GM12801 (cell line): Measurements from ENCODE around the gene PTPRN2.

ENCODE experiments used
- TF ChIP-seq, protein P1 (sequence below): IDR thresholded peaks from one replicate; pipeline ENCODE4 v1.5.1; 2011; ENCODE audit warnings: control low read depth; ENCODE audit not compliant: insufficient read length; ENCODE audit errors: extremely low read depth

PTPRN2 gene

DNA sequence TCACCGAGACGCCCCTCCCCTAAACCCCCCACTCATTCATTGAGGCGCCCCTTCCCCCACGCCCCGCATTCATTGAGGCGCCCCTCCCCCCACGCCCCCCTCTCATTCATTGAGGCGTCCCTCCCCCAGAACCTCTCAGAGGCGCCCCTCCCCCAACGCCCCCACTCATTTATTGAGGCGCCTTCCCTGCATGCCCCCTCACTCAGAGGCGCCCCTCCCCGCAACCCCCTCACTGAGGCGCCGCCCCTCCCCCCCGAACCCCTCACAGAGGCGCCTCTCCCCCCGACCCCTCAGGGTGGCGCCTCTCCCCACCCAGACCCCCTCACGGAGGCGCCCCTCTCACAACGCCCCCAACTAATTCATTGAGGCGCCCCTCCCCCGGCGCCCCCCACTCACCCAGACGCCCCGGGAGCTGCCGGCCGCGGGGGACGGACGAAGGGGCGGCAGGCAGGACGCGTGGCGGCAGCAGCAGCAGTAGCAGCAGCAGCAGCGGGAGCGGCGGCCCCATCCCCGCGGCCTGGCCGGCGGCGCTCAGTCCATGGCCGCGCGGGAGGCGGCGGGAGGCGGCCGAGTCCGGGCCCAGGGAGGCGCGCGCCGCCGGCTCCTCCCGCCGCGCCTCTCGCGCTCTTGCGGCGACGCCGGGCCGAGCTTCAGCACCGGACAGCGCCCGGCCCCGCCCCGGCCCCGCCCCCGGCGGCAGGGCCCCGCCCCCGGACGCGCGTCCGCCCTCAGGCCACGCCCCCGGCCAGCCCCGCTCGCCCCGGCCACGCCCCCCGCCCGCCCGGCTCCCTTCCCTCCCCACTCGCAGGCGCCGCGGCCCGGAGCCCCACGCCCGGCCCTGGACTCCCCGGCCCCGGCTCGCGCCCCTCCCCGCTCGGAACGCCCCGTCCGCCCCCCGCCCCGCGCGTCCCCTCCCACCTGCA, at the start of gene PTPRN2:
Gene PTPRN2 (minus strand): TSS at position 662 of the 923 bp plus-strand sequence.
- TF ChIP-seq, protein P1, sequence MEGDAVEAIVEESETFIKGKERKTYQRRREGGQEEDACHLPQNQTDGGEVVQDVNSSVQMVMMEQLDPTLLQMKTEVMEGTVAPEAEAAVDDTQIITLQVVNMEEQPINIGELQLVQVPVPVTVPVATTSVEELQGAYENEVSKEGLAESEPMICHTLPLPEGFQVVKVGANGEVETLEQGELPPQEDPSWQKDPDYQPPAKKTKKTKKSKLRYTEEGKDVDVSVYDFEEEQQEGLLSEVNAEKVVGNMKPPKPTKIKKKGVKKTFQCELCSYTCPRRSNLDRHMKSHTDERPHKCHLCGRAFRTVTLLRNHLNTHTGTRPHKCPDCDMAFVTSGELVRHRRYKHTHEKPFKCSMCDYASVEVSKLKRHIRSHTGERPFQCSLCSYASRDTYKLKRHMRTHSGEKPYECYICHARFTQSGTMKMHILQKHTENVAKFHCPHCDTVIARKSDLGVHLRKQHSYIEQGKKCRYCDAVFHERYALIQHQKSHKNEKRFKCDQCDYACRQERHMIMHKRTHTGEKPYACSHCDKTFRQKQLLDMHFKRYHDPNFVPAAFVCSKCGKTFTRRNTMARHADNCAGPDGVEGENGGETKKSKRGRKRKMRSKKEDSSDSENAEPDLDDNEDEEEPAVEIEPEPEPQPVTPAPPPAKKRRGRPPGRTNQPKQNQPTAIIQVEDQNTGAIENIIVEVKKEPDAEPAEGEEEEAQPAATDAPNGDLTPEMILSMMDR = no peak

DNA sequence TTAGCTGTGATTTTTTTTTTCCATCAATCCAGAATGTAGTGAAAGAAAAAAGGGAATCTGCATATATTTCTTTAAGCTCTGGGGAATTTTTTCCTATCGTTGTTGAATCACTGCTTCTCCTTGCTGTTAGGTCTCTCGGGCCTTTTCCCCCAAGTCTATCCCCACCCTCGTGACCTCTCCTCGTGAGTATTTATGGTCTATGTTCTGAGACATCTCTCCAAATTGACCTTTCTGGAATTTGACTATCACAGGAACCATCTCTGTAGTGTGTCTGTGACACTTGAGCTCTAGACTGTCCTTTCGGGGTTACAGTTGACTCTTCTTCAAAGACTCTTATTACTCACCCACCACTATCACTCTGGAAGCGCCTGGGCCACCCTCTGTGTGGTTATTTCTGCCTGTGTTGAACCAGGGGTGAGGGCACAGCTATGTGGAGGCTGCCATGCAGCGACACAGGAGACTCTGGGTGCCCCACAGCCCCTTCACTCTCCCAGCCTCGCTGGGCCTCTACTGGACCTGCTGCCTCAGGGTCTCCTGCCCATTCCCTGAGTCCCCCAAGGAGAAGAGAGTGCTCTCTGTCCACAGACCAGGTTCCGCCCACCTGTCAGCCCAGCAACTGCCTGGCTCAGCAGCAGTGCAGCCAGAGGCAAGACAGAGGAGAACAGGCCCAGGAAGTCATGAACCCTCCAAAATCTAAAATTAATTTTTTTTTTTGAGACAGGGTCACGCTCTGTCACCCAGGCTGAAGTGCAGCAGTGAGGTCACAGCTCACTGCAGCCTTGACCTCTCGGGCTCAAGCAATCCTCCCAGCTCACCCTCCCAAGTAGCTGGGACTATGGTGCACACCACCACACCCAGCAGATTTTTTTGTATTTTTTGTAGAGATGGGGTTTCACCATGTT, 45.7 kb upstream of the PTPRN2 start:
- TF ChIP-seq, protein P1 = no peak

DNA sequence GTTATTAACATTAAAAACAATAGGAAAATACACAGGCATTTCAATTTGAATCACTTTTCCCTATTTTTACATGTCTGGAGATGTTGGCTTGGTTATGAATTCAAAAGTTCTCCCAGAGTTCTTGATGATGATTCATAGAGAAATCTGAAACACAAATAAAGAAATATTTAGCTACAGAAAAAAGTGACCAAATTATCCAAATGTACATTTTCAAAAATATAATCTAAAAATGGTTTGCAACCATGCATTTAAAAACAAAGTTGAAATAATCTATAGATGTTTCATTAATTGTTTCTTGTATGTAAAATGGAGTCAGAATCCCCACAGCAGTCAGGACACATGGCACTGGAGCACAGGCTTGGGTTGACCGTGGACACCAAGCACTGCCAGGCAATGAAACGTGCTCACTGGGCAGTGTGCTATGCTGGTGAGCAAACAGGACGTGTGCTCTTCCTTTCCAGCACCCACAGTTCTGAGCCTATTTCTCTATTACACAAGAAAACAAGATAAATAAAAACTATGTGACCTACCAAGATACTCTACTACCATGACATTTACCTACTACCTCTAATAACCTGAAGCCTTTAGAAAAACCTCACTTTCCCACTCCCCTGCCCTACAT, 44.1 kb upstream of the PTPRN2 start:
- TF ChIP-seq, protein P1 = no peak

DNA sequence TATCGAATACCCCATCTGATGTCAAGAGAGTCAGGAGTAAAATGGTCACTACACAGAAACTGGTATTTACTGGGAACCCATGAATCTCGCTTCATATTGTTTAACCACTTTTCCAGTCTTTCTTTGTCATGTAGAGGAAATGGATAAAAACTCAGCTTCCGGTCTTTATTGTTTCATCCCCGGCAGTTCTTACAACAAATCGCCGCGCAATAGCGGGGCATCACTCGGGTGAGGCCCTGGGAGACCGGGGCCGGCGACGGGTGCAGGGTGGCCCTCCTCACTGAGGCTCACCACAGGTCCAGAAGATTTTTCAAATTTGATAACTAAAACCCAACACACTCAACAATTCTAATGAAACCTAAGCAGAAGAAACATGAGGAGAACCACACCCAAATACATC, 35.6 kb upstream of the PTPRN2 start:
- TF ChIP-seq, protein P1 = no peak

DNA sequence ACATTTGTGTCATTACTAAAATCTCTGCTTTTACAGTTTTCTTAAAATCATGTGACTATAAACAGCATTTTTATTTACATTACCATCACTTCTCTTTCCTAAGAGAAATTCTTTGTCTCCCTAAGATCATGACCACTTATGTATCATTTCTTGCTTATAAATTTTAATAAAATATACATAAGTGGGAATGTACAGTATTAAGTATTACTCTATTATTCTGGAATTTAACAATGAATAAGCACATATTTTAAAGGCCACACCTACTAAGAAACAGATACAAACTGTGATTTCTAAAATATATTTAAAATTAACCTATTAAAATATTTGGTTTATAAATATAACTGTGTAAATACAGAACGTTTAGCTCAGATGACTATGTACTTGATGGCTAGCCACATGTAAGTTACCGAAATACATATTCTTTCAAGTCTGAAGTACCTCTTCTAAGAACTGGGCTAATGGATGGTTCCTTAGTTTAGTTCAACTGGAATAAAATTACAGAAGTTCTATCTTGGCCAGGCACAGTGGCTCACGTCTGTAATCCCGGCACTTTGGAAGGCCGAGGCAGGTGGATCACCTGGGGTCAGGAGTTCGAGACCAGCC, 33.3 kb upstream of the PTPRN2 start:
- TF ChIP-seq, protein P1 = no peak

DNA sequence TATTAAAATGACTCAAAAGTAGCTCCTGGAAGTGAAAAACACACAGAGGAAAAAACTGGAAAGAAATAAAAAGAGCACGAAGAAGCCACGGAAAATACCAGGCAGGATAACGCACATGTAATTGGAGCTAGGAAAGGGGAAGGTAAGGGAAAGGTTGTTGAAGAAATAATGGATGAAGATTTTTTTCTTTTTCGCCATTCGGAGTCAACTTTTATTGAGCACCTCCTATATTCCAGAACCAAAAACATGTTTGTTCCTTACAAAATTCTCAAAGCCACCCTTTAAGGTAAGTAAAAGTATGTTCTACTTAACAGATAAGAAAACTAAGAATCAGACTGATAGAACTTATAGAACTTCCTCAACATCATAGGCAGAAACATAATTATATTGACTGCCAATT, 32.8 kb upstream of the PTPRN2 start:
- TF ChIP-seq, protein P1 = no peak
